ENCODE data around the gene KRT71.
"Not testable (repeated sequence)": the region's sequence is repeated elsewhere in the genome, so short reads cannot be mapped to it uniquely, and the experiment has no call there.

Gene KRT71

DNA sequence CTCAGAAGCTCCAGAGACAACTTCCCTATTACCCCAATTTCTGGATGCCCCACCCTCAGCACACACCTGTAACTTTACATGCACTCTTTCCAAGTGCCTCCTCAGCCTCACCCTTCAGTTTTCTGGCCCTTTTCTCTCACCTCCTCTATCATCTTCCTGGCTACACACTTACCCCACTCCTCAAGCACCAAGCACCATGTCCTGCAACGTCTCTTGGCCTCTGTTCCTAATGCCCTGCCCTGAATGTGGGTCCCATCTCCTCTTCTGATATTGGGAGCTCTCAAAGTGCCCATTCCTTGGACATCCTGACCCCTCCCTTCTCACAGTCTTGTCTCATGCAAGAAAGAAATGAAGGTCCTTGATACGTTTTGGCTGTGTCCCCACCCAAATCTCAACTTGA, 47.1 kb upstream of the KRT71 start:
- no peak overlapping the region for H3K4me3 ChIP-seq (replicated peaks; ENCODE audit: low read depth, low read length)
- no peak for TF ChIP-seq CTCF (IDR thresholded peaks at IDR 0.05; ENCODE audit: insufficient read depth, low read length, poor library complexity, severe bottlenecking)
- no peaks in the 10 kb centered on the region; the same call in 1 of the 2 replicates for H3K27me3 ChIP-seq (replicated peaks; ENCODE audit: control insufficient read depth, insufficient read depth, low read length)
- no peak for DNase-seq (ENCODE audit: extremely low read depth, insufficient read length)
- H3K36me3 ChIP-seq (ENCODE audit: control insufficient read depth, insufficient read depth, low read length), result no peaks in the 10 kb centered on the region

DNA sequence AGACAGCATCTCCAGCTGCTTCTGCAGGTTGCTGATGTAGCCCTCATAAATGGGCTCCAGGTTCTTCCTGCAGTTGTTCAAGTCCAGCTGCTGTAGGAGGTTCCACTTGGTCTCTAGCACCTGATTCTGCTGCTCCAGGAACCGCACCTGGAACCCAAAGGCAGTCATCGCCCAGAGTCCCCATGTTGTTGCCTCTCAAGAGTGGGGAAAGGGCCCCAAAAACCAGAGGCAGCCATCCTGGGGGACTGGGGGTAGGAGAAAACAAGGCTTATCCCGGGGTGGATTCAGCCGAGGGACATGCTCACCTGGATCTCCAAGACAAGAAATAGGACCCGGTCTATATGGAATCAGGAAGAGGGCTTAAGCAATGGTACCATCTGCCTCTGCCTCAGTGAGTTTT, 46.0 kb upstream of the KRT71 start:
- H3K36me3 ChIP-seq (ENCODE audit: control insufficient read depth, insufficient read depth, low read length), result no peaks in the 10 kb centered on the region
- no peak overlapping the region for H3K4me3 ChIP-seq (replicated peaks; ENCODE audit: low read depth, low read length)
- DNase-seq (ENCODE audit: extremely low read depth, insufficient read length), result no peak
- H3K27me3 ChIP-seq (replicated peaks; ENCODE audit: control insufficient read depth, insufficient read depth, low read length), result no peaks in the 10 kb centered on the region; the same call in 1 of the 2 replicates
- TF ChIP-seq CTCF (IDR thresholded peaks at IDR 0.05; ENCODE audit: insufficient read depth, low read length, poor library complexity, severe bottlenecking), result no peak

GRCh38 chr12:52594237-52594636, 41.3 kb upstream of the KRT71 start:
- DNase-seq (ENCODE audit: extremely low read depth, insufficient read length); H3K27me3 ChIP-seq (replicated peaks; ENCODE audit: control insufficient read depth, insufficient read depth, low read length); H3K36me3 ChIP-seq (ENCODE audit: control insufficient read depth, insufficient read depth, low read length); H3K4me3 ChIP-seq (replicated peaks; ENCODE audit: low read depth, low read length): not testable (repeated sequence)

GRCh38 chr12:52591521-52591920, 38.6 kb upstream of the KRT71 start:
- H3K27me3 ChIP-seq (replicated peaks; ENCODE audit: control insufficient read depth, insufficient read depth, low read length), result no peaks in the 10 kb centered on the region
- no peaks in the 10 kb centered on the region for H3K36me3 ChIP-seq (ENCODE audit: control insufficient read depth, insufficient read depth, low read length)
- no peak overlapping the region for H3K4me3 ChIP-seq (replicated peaks; ENCODE audit: low read depth, low read length)
- no peak for DNase-seq (ENCODE audit: extremely low read depth, insufficient read length)
- TF ChIP-seq CTCF (IDR thresholded peaks at IDR 0.05; ENCODE audit: insufficient read depth, low read length, poor library complexity, severe bottlenecking), result no peak

DNA sequence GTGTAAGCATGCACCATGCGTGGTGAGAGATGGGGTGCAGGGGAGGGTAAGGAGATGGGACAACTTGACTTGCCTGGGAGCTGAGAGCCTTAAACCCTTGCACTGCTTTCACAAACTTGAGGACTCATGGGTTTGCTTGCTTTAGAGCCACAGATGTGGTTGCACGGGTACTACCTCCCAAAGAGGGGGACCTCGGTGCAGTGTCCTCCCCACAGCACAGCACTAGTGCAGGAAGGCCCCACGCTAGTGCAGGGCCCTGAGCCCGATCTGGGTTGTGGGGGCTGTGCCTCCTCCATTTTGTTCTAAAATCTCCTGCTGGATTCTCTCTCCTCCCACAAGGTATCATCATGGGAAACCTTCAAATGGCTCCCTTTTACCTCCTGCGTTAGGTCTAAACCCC, 37.1 kb upstream of the KRT71 start:
- DNase-seq (ENCODE audit: extremely low read depth, insufficient read length), result no peak
- no peaks in the 10 kb centered on the region for H3K36me3 ChIP-seq (ENCODE audit: control insufficient read depth, insufficient read depth, low read length)
- H3K27me3 ChIP-seq (replicated peaks; ENCODE audit: control insufficient read depth, insufficient read depth, low read length), result no peaks in the 10 kb centered on the region; the same call in 1 of the 2 replicates
- no peak for TF ChIP-seq CTCF (IDR thresholded peaks at IDR 0.05; ENCODE audit: insufficient read depth, low read length, poor library complexity, severe bottlenecking)
- no peak overlapping the region for H3K4me3 ChIP-seq (replicated peaks; ENCODE audit: low read depth, low read length)

- Histone ChIP-seq H3K27me3 (replicated peaks; ENCODE audit: control insufficient read depth, insufficient read depth, low read length) (no peaks in the 10 kb centered on the region; the same call in 1 of the 2 replicates), H3K36me3 (ENCODE audit: control insufficient read depth, insufficient read depth, low read length) (no peaks in the 10 kb centered on the region), H3K4me3 (replicated peaks; ENCODE audit: low read depth, low read length) (no peak overlapping the region)
- TF ChIP-seq CTCF (IDR thresholded peaks at IDR 0.05; ENCODE audit: insufficient read depth, low read length, poor library complexity, severe bottlenecking), result no peak
- DNase-seq (ENCODE audit: extremely low read depth, insufficient read length), result no peak
These were observed 34.6 kb upstream of the KRT71 start for GRCh38 chr12:52587563-52587962.

All from GM06990 (cell line).